Neutrophil (primary cell): ENCODE measurements around the gene TMEM132D.

Experiments
- H3K27ac ChIP-seq: fragments of 200-600 bp; sonication (generic); 2 replicates; pipeline ENCODE4 v1.5.1; 2016; ENCODE audit warnings: mild to moderate bottlenecking, moderate library complexity
- H3K27me3 ChIP-seq: fragments of 200-600 bp; sonication (generic); 2 replicates; pipeline ENCODE4 v1.6.0; 2016; ENCODE audit warnings: mild to moderate bottlenecking
- H3K36me3 ChIP-seq: fragments of 200-600 bp; sonication (generic); 2 replicates; pipeline ENCODE4 v1.5.1; 2017
- H3K4me1 ChIP-seq, 2 experiments: fragments of 200-600 bp in 1 of 2; sonication (generic) in 1 of 2; 1 replicate in 1 of 2; 2 replicates in 1 of 2; pipeline versions ENCODE4 v1.5.1 to v1.6.1; 2013 to 2016; ENCODE audit warnings: low read depth in 1 of 2, low read length in 1 of 2, mild to moderate bottlenecking in 1 of 2, moderate library complexity in 1 of 2; ENCODE audit not compliant: control insufficient read depth in 1 of 2, insufficient read depth in 1 of 2
- H3K4me3 ChIP-seq, 2 experiments: fragments of 200-600 bp in 1 of 2; sonication (generic) in 1 of 2; 1 replicate in 1 of 2; 2 replicates in 1 of 2; pipeline ENCODE4 v1.5.1; 2013 to 2016; ENCODE audit warnings: low read depth in 1 of 2, low read length in 1 of 2, mild to moderate bottlenecking in 1 of 2, moderate library complexity in 1 of 2
- H3K9me3 ChIP-seq: fragments of 200-600 bp; sonication (generic); 2 replicates; pipeline ENCODE4 v1.5.1; 2016
- CTCF ChIP-seq: fragments of 200-600 bp; sonication (generic); IDR thresholded peaks from 2 replicates; pipeline ENCODE4 v1.5.1; 2016; ENCODE audit warnings: antibody characterized with exemption

The TMEM132D gene

GRCh38 chr12:129696405-129696804 lies 207.4 kb downstream of the TMEM132D start:
- no peak overlapping the region for H3K27ac ChIP-seq
- H3K27me3 ChIP-seq, result no peaks in the 10 kb centered on the region
- H3K9me3 ChIP-seq, result no peaks in the 10 kb centered on the region
- H3K4me1 ChIP-seq, result no peaks in the 10 kb centered on the region
- H3K4me3 ChIP-seq, result no peak overlapping the region
- no peaks in the 10 kb centered on the region for H3K36me3 ChIP-seq
- TF ChIP-seq CTCF, result no peak

DNA sequence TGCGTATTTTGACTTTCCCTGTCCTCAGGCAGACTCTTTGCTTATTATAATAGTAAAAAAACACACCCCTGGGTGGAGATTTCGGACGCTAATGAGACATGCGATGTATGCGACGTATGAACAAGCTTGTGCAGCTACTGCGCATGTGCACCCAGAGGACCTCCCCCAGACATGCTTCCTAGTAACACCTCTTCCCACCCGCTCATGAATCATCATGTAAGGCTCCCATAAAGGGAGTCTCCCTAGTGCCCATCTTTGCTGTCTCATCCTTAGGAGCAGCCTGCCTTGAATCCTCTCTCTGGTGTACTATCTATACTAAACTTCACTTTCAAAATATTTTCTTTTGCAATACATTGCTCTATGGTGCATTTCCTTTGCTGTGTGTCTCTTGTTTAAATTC lies 210.1 kb downstream of the TMEM132D start:
- no peaks in the 10 kb centered on the region for H3K27me3 ChIP-seq
- no peak overlapping the region for H3K27ac ChIP-seq
- no peak overlapping the region for H3K4me3 ChIP-seq
- H3K4me1 ChIP-seq, result no peaks in the 10 kb centered on the region
- H3K9me3 ChIP-seq, result no peaks in the 10 kb centered on the region
- TF ChIP-seq CTCF, result no peak
- H3K36me3 ChIP-seq, result no peaks in the 10 kb centered on the region

GRCh38 chr12:129687731-129688130 lies 216.1 kb downstream of the TMEM132D start:
- Histone ChIP-seq H3K4me3 (no peak overlapping the region), H3K4me1 (no peaks in the 10 kb centered on the region), H3K36me3 (no peaks in the 10 kb centered on the region), H3K27ac (no peak overlapping the region), H3K9me3 (no peaks in the 10 kb centered on the region), H3K27me3 (no peaks in the 10 kb centered on the region)
- no peak for TF ChIP-seq CTCF

DNA sequence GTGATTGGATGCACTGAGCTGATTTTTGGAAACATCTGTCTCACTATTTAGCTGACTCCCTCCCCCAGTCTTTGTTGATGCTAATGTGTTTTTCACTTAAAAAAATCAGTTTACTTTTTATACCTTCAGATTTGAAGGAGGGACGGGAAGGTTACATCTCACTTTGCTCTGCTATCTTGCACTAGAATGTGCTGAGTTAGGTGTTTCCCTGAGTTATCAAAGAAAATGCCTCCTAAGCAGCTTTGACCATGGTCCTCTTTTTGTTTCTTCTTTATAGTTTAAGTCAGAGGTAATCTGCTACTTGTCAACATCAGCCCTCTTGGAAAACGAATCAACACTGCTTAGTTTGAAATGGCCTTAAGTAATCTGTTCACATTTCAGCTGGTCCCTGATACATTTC lies 222.0 kb downstream of the TMEM132D start:
- Histone ChIP-seq H3K9me3 (no peaks in the 10 kb centered on the region), H3K4me3 (no peak overlapping the region), H3K27me3 (no peaks in the 10 kb centered on the region), H3K4me1 (no peaks in the 10 kb centered on the region), H3K27ac (no peak overlapping the region), H3K36me3 (no peaks in the 10 kb centered on the region)
- no peak for TF ChIP-seq CTCF

- no peaks in the 10 kb centered on the region for H3K4me1 ChIP-seq
- H3K27ac ChIP-seq, result no peak overlapping the region
- no peaks in the 10 kb centered on the region for H3K36me3 ChIP-seq
- no peak overlapping the region for H3K4me3 ChIP-seq
- no peaks in the 10 kb centered on the region for H3K27me3 ChIP-seq
- no peak for TF ChIP-seq CTCF
- H3K9me3 ChIP-seq, result no peaks in the 10 kb centered on the region
Observed at GRCh38 chr12:129681151-129681550, 222.7 kb downstream of the TMEM132D start.

GRCh38 chr12:129676411-129676810 lies 227.4 kb downstream of the TMEM132D start:
- no peaks in the 10 kb centered on the region for H3K27me3 ChIP-seq
- TF ChIP-seq CTCF, result no peak
- no peaks in the 10 kb centered on the region for H3K9me3 ChIP-seq

More at GRCh38 chr12:129676411-129676810, 227.4 kb downstream of the TMEM132D start:
- no peak overlapping the region for H3K4me3 ChIP-seq
- no peaks in the 10 kb centered on the region for H3K4me1 ChIP-seq
- no peaks in the 10 kb centered on the region for H3K36me3 ChIP-seq
- no peak overlapping the region for H3K27ac ChIP-seq
